HuH-7.5 (cell line): ENCODE measurements around the gene NUP210.

Source experiments
- DNase-seq: peaks from one replicate; pipeline ENCODE4 v3.0.0; 2011; ENCODE audit warnings: low spot score

Gene NUP210

GRCh38 chr3:13348100-13348499, 72.0 kb downstream of the NUP210 start:
- DNase-seq = no peak

- no peak for DNase-seq
These were observed 72.7 kb downstream of the NUP210 start for GRCh38 chr3:13347390-13347950.

- no peak for DNase-seq
These were observed 73.4 kb downstream of the NUP210 start for GRCh38 chr3:13346481-13347389.

- DNase-seq = no peak
These were observed 74.3 kb downstream of the NUP210 start for GRCh38 chr3:13345772-13346171.

- DNase-seq = no peak
These were observed 74.8 kb downstream of the NUP210 start for GRCh38 chr3:13345284-13345683.

- DNase-seq = no peak
These were observed 75.5 kb downstream of the NUP210 start for GRCh38 chr3:13344663-13345062.

- no peak for DNase-seq
These were observed 76.5 kb downstream of the NUP210 start for GRCh38 chr3:13343601-13344000.

GRCh38 chr3:13341229-13341905, 78.8 kb downstream of the NUP210 start:
- DNase-seq = no peak

- no peak for DNase-seq
These were observed 80.3 kb downstream of the NUP210 start for GRCh38 chr3:13339833-13340232.

GRCh38 chr3:13338996-13339395, 81.1 kb downstream of the NUP210 start:
- DNase-seq = no peak

- no peak for DNase-seq
These were observed 81.9 kb downstream of the NUP210 start for GRCh38 chr3:13338231-13338630.

- DNase-seq = no peak
These were observed 83.5 kb downstream of the NUP210 start for GRCh38 chr3:13336592-13336991.

- no peak for DNase-seq
These were observed 84.6 kb downstream of the NUP210 start for GRCh38 chr3:13335503-13335902.

- DNase-seq = no peak
These were observed 85.1 kb downstream of the NUP210 start for GRCh38 chr3:13335059-13335458.

GRCh38 chr3:13333236-13333897, 86.8 kb downstream of the NUP210 start:
- no peak for DNase-seq

GRCh38 chr3:13332740-13333139, 87.4 kb downstream of the NUP210 start:
- DNase-seq = no peak

- DNase-seq = no peak
These were observed 88.0 kb downstream of the NUP210 start for GRCh38 chr3:13332158-13332557.

GRCh38 chr3:13329746-13330145, 90.4 kb downstream of the NUP210 start:
- DNase-seq = no peak

- no peak for DNase-seq
These were observed 94.2 kb downstream of the NUP210 start for GRCh38 chr3:13325892-13326443.

- DNase-seq = no peak
These were observed 95.2 kb downstream of the NUP210 start for GRCh38 chr3:13324835-13325501.

GRCh38 chr3:13323822-13324221, 96.3 kb downstream of the NUP210 start:
- DNase-seq = no peak

- DNase-seq = no peak
These were observed 97.8 kb downstream of the NUP210 start for GRCh38 chr3:13322324-13322723.
